CD14-positive monocyte (primary cell): ENCODE data around the gene SLC23A1. TPM values are rescaled to one million over a fixed set of nuclear protein-coding genes. Genes with fewer than 3 reads are reported as not detected.
A peak's percentile ranks its signal among the peaks of the same experiment; 100 is the strongest.

ENCODE experiments used
- DNase-seq, 3 donors: peaks; one replicate each; pipeline ENCODE4 v3.0.0-alpha.2; 2011 to 2022
- H2AFZ ChIP-seq: 2 replicates; pipeline ENCODE4 v1.6.0; 2012; ENCODE audit warnings: mild to moderate bottlenecking, low read depth, low read length, inconsistent platforms; ENCODE audit not compliant: insufficient read depth, poor library complexity, severe bottlenecking
- H3K27ac ChIP-seq, 2 donors: 1 replicate in 1 of 2; 2 replicates in 1 of 2; pipeline ENCODE4 v1.5.1; 2012 to 2013; ENCODE audit warnings: low read length in 2 of 2, control low read depth in 1 of 2, inconsistent platforms in 1 of 2, low read depth in 1 of 2, mild to moderate bottlenecking in 1 of 2
- H3K27me3 ChIP-seq, 2 donors: one replicate each; pipeline versions ENCODE4 v1.6.0 to v1.6.1; 2011 to 2013; ENCODE audit warnings: low read length in 2 of 2; ENCODE audit not compliant: control insufficient read depth in 2 of 2, insufficient read depth in 2 of 2
- H3K36me3 ChIP-seq, 2 donors: replicated peaks in 1 of 2; 1 replicate in 1 of 2; 2 replicates in 1 of 2; pipeline versions ENCODE4 v1.5.1 to v1.6.1; 2012 to 2013; ENCODE audit warnings: low read length in 2 of 2, control low read depth in 1 of 2, inconsistent platforms in 1 of 2, mild to moderate bottlenecking in 1 of 2; ENCODE audit not compliant: insufficient read depth in 2 of 2, control insufficient read depth in 1 of 2
- H3K4me1 ChIP-seq, 2 donors: 1 replicate in 1 of 2; 2 replicates in 1 of 2; pipeline versions ENCODE4 v1.5.1 to v1.6.1; 2012 to 2013; ENCODE audit warnings: low read length in 2 of 2, control low read depth in 1 of 2, inconsistent platforms in 1 of 2, mild to moderate bottlenecking in 1 of 2, moderate library complexity in 1 of 2; ENCODE audit not compliant: insufficient read depth in 2 of 2, control insufficient read depth in 1 of 2
- H3K4me2 ChIP-seq: replicated peaks from 2 replicates; pipeline ENCODE3; 2012; ENCODE audit warnings: low read length, moderate library complexity, mild to moderate bottlenecking; ENCODE audit not compliant: poor library complexity, severe bottlenecking; ENCODE audit errors: extremely low read depth
- H3K4me3 ChIP-seq, 3 experiments: fragments of 200-600 bp in 1 of 3; sonication (generic) in 1 of 3; replicated peaks in 1 of 3; 1 replicate in 2 of 3; 2 replicates in 1 of 3; pipeline ENCODE4 v1.5.1; 2011 to 2013; ENCODE audit warnings: low read length in 3 of 3, mild to moderate bottlenecking in 3 of 3, control low read depth in 2 of 3, low read depth in 2 of 3, inconsistent platforms in 1 of 3, moderate library complexity in 1 of 3
- H3K79me2 ChIP-seq: 2 replicates; pipeline ENCODE4 v1.6.0; 2012; ENCODE audit warnings: mild to moderate bottlenecking, control low read depth, inconsistent platforms, low read length, moderate library complexity; ENCODE audit not compliant: insufficient read depth
- H3K9ac ChIP-seq: 2 replicates; pipeline ENCODE4 v1.6.0; 2017; ENCODE audit warnings: low read length, mild to moderate bottlenecking; ENCODE audit not compliant: insufficient read depth, poor library complexity, severe bottlenecking
- H3K9me3 ChIP-seq, 2 donors: replicated peaks in 1 of 2; 1 replicate in 1 of 2; 2 replicates in 1 of 2; pipeline versions ENCODE4 v1.5.1 to v1.6.1; 2012 to 2013; ENCODE audit warnings: low read length in 2 of 2, control low read depth in 1 of 2; ENCODE audit not compliant: control insufficient read depth in 1 of 2, insufficient read depth in 1 of 2
- H4K20me1 ChIP-seq: 2 replicates; pipeline ENCODE4 v1.6.0; 2012; ENCODE audit warnings: mild to moderate bottlenecking, low read length, control low read depth, moderate library complexity; ENCODE audit not compliant: insufficient read depth
- H3K27ac Mint-ChIP-seq, 7 donors: one replicate each; pipeline ENCODE4 v1.8.0; 2020; ENCODE audit warnings: mild to moderate bottlenecking in 7 of 7, mixed read lengths in 7 of 7, moderate library complexity in 6 of 7, inconsistent platforms in 2 of 7
- H3K27me3 Mint-ChIP-seq, 3 donors: one replicate each; pipeline ENCODE4 v1.8.0; 2021 to 2022; ENCODE audit warnings: low read depth in 3 of 3, mild to moderate bottlenecking in 3 of 3, mixed read lengths in 3 of 3, moderate library complexity in 3 of 3, inconsistent platforms in 1 of 3
- H3K36me3 Mint-ChIP-seq, 2 donors: one replicate each; pipeline ENCODE4 v1.8.0; 2020; ENCODE audit warnings: mixed read lengths in 2 of 2, inconsistent platforms in 1 of 2, mild to moderate bottlenecking in 1 of 2
- H3K4me1 Mint-ChIP-seq: one replicate; pipeline ENCODE4 v1.8.0; 2020; ENCODE audit warnings: mild to moderate bottlenecking, mixed read lengths
- H3K4me3 Mint-ChIP-seq, 2 donors: one replicate each; pipeline ENCODE4 v1.8.0; 2020; ENCODE audit warnings: mild to moderate bottlenecking in 2 of 2, mixed read lengths in 2 of 2, moderate library complexity in 1 of 2
- H3K9me3 Mint-ChIP-seq, 7 donors: one replicate each; pipeline ENCODE4 v1.8.0; 2020 to 2022; ENCODE audit warnings: mixed read lengths in 7 of 7, mild to moderate bottlenecking in 6 of 7, moderate library complexity in 6 of 7, inconsistent platforms in 2 of 7
- WGBS: methylation state at CpG from one replicate; pipeline ENCODE4 v1.1.5; 2013; ENCODE audit warnings: missing lambda C conversion rate; ENCODE audit not compliant: insufficient coverage; 5-methylcytosine and 5-hydroxymethylcytosine counted together
- intact Hi-C, 2 donors: fragments of 100-400 bp; cut with micrococcal nuclease; formaldehyde crosslinking; loops; one replicate each; pipeline versions ENCODE4 v1.15.0 to v1.15.1; 2023
- polyA plus RNA-seq, 3 donors: library from polyadenylated mRNA; depleted of rRNA in 1 of 3; unstranded in 2 of 3; stranded (reverse) in 1 of 3; fragments of 300-500 nt in 2 of 3; fragments of >200 nt in 1 of 3; fragmentation: Illumina TruSeq in 2 of 3; gene quantifications; 1 replicate in 2 of 3; 2 replicates in 1 of 3; pipeline ENCODE4 v1.2.3, GENCODE V29; 2012 to 2021
- TF ChIP-seq, protein P1 (sequence below): fragments of 200-600 bp; IDR thresholded peaks from one replicate; pipeline ENCODE4 v1.8.0; 2022; ENCODE audit warnings: antibody characterized with exemption, mild to moderate bottlenecking

Gene SLC23A1
- polyA plus RNA-seq, 3 donors = not detected

DNA sequence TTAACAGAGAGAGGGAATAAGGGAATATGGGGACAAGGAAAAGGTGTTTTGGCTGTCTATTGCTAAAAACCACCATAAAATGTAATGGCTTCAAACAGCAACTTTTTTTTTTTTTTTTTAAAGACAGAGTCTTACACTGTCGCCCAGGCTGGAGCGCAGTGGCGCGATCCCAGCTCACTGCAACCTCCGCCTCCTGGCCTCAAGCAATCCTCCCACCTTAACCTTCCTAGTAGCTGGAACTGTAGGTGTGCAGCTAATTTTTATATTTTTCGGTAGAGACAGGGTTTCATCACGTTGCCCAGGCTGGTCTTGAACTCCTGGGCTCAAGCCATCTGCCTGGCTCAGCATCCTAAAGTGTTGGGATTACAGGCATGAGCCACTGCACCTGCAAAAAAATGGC, 25.1 kb upstream of the SLC23A1 start:
- no peaks in the 10 kb centered on the region for H3K36me3 ChIP-seq
- no peaks in the 10 kb centered on the region for H3K79me2 ChIP-seq
- no peaks in the 10 kb centered on the region for H3K36me3 Mint-ChIP-seq
- H2AFZ ChIP-seq = no peak overlapping the region
- TF ChIP-seq, protein P1, sequence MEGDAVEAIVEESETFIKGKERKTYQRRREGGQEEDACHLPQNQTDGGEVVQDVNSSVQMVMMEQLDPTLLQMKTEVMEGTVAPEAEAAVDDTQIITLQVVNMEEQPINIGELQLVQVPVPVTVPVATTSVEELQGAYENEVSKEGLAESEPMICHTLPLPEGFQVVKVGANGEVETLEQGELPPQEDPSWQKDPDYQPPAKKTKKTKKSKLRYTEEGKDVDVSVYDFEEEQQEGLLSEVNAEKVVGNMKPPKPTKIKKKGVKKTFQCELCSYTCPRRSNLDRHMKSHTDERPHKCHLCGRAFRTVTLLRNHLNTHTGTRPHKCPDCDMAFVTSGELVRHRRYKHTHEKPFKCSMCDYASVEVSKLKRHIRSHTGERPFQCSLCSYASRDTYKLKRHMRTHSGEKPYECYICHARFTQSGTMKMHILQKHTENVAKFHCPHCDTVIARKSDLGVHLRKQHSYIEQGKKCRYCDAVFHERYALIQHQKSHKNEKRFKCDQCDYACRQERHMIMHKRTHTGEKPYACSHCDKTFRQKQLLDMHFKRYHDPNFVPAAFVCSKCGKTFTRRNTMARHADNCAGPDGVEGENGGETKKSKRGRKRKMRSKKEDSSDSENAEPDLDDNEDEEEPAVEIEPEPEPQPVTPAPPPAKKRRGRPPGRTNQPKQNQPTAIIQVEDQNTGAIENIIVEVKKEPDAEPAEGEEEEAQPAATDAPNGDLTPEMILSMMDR = no peak
- peaks cover 0 to 1% (median 0%) of the 10 kb centered on the region in 7 donors for H3K9me3 Mint-ChIP-seq
- no peaks in the 10 kb centered on the region for H3K27me3 ChIP-seq
- H3K4me1 ChIP-seq = peaks cover 9 to 11% of the 10 kb centered on the region in 2 donors
- WGBS = 100% methylated on average over 2 of the region's 7 CpGs
- no peaks in the 10 kb centered on the region for H4K20me1 ChIP-seq
- H3K4me3 ChIP-seq = no peak overlapping the region
- H3K9me3 ChIP-seq = no peaks in the 10 kb centered on the region
- H3K4me2 ChIP-seq = no peak overlapping the region
- intact Hi-C loops = no loop called here
- peaks cover 17% of the 10 kb centered on the region for H3K4me1 Mint-ChIP-seq
- H3K4me3 Mint-ChIP-seq = no peak overlapping the region
- peaks cover 0 to 2% (median 0%) of the 10 kb centered on the region in 3 donors for H3K27me3 Mint-ChIP-seq
- no peak for DNase-seq
- H3K9ac ChIP-seq = no peak overlapping the region
- H3K27ac ChIP-seq = no peak overlapping the region
- no peak overlapping the region for H3K27ac Mint-ChIP-seq

DNA sequence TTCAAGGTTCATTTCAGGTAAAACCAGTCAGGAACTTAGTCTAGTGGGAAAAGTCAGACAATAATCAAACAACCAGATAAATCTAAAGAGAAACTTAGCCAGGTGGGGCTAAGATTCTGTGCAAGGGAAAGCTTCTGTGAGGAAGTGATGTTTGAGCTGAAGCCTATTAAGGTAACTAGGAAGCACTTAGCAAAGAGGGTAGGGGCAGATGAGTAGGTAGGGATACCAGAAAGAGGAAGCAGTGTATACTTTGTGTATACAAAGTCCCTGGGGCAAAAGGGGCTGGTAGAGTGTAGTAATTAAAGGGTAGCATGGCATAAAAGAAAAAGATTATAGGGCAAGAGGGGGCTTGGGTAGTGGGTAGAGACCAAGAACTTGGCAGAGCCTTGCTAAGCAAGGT, 24.4 kb upstream of the SLC23A1 start:
- Histone ChIP-seq H4K20me1 (no peaks in the 10 kb centered on the region), H3K36me3 (no peaks in the 10 kb centered on the region), H3K27ac (no peak overlapping the region), H3K9me3 (no peaks in the 10 kb centered on the region), H3K79me2 (no peaks in the 10 kb centered on the region), H2AFZ (peak overlapping the region; percentile 13), H3K27me3 (no peaks in the 10 kb centered on the region), H3K4me3 (no peak overlapping the region), H3K4me1 (peaks cover 12 to 15% of the 10 kb centered on the region in 2 donors), H3K9ac (no peak overlapping the region), H3K4me2 (no peak overlapping the region)
- Mint-ChIP-seq H3K9me3 (peaks cover 0 to 1% (median 0%) of the 10 kb centered on the region in 7 donors), H3K27me3 (peaks cover 0 to 2% (median 0%) of the 10 kb centered on the region in 3 donors), H3K36me3 (no peaks in the 10 kb centered on the region), H3K27ac (peak overlapping the region in 1 of 7 donors; percentile 52), H3K4me1 (peaks cover 23% of the 10 kb centered on the region), H3K4me3 (no peak overlapping the region)
- intact Hi-C loops = no loop called here
- DNase-seq = no peak
- TF ChIP-seq, protein P1 = no peak
